ENCODE results near the gene CDH23.

GRCh38 chr10:71371750-71372166 is 25.0 kb upstream of the CDH23 start:
- TF ChIP-seq CTCF (IDR thresholded peaks at IDR 0.05; ENCODE audit: poor library complexity) (no peak), EZH2phosphoT487 (IDR thresholded peaks at IDR 0.05; ENCODE audit: low read depth, severe bottlenecking, unreplicated experiment) (no peak)
